ENCODE measurements around the gene CIAO2A. TPM values are rescaled to one million over a fixed set of nuclear protein-coding genes. Genes with fewer than 3 reads are reported as not detected.

The CIAO2A gene
- total and polyA plus RNA-seq, 2 donors from 2014 or later = 41.6 to 92.4 TPM

DNA sequence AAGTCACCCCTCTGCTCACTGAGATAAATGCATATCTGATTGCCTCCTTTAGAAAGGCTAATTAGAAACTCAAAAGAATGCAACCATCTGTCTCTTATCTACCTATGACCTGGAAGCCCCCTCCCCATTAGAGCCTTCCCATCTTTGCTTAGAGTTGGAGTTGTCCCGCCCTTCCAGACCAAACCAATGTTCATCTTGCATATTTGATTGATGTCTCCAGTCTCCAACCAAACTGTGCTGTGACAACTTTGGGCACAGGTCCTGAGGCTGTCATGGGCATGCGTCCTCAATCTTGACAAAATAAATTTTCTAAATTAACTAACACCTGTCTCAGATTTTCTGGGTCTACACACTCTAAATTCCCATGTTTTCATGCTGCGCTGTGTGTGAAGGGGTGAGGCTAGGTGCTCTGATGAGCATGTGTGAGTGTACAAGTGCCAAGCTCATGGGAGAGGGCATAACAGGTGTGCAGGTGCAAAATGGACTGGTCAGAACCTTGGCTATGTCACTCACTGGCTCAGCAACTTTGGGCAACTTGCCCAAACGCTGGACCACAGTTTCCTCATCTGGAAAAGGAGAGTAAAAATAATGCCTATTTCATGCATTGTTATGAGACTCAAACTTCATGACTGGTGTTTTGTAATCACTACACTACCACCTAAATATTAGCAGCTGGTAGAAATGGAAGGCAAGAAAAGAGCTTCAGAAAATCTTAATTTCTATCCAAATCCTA, 54.6 kb downstream of the CIAO2A start:
- no peaks in the 10 kb centered on the region for H3K9me3 ChIP-seq (ENCODE audit: control insufficient read depth in 2 of 3, insufficient read depth in 1 of 3, low read length in 3 of 3)
- DNase-seq (no peak), FAIRE-seq (no peak)
- no peak overlapping the region for H3K27ac ChIP-seq (ENCODE audit: low read depth in 2 of 2, low read length in 2 of 2)
- no peaks in the 10 kb centered on the region for H3K4me1 ChIP-seq (ENCODE audit: control insufficient read depth in 2 of 3, insufficient read depth in 2 of 3, low read depth in 1 of 3, low read length in 3 of 3)
- H3K27me3 ChIP-seq (ENCODE audit: control insufficient read depth, insufficient read depth, low read length) = no peaks in the 10 kb centered on the region
- no peak overlapping the region for H3K4me3 ChIP-seq (ENCODE audit: low read length in 3 of 3)
- no peak overlapping the region for H3K9ac ChIP-seq (ENCODE audit: low read length in 3 of 3)
- H3K36me3 ChIP-seq (ENCODE audit: control insufficient read depth in 2 of 3, insufficient read depth in 3 of 3, low read length in 3 of 3) = no peaks in the 10 kb centered on the region
- TF ChIP-seq, protein P1, sequence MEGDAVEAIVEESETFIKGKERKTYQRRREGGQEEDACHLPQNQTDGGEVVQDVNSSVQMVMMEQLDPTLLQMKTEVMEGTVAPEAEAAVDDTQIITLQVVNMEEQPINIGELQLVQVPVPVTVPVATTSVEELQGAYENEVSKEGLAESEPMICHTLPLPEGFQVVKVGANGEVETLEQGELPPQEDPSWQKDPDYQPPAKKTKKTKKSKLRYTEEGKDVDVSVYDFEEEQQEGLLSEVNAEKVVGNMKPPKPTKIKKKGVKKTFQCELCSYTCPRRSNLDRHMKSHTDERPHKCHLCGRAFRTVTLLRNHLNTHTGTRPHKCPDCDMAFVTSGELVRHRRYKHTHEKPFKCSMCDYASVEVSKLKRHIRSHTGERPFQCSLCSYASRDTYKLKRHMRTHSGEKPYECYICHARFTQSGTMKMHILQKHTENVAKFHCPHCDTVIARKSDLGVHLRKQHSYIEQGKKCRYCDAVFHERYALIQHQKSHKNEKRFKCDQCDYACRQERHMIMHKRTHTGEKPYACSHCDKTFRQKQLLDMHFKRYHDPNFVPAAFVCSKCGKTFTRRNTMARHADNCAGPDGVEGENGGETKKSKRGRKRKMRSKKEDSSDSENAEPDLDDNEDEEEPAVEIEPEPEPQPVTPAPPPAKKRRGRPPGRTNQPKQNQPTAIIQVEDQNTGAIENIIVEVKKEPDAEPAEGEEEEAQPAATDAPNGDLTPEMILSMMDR (IDR thresholded peaks at IDR 0.05; ENCODE audit: borderline replicate concordance, extremely low read depth, insufficient read depth) = no peak
- intact Hi-C loops (cut with DNase I) = loop anchor here (10.0 kb wide), 1 partner anchor 84 kb away; no protein-coding TSS in a partner anchor

- intact Hi-C loops (cut with DNase I) = loop anchor here (10.0 kb wide), 1 partner anchor 83 kb away; no protein-coding TSS in a partner anchor
- no peaks in the 10 kb centered on the region for H3K9me3 ChIP-seq (ENCODE audit: control insufficient read depth in 2 of 3, insufficient read depth in 1 of 3, low read length in 3 of 3)
- no peak for DNase-seq
- TF ChIP-seq, protein P1 (IDR thresholded peaks at IDR 0.05; ENCODE audit: borderline replicate concordance, extremely low read depth, insufficient read depth) = no peak
- H3K4me3 ChIP-seq (ENCODE audit: low read length in 3 of 3) = no peak overlapping the region
- H3K4me1 ChIP-seq (ENCODE audit: control insufficient read depth in 2 of 3, insufficient read depth in 2 of 3, low read depth in 1 of 3, low read length in 3 of 3) = no peaks in the 10 kb centered on the region
- no peak overlapping the region for H3K9ac ChIP-seq (ENCODE audit: low read length in 3 of 3)
- no peaks in the 10 kb centered on the region for H3K27me3 ChIP-seq (ENCODE audit: control insufficient read depth, insufficient read depth, low read length)
- H3K27ac ChIP-seq (ENCODE audit: low read depth in 2 of 2, low read length in 2 of 2) = no peak overlapping the region
- no peaks in the 10 kb centered on the region for H3K36me3 ChIP-seq (ENCODE audit: control insufficient read depth in 2 of 3, insufficient read depth in 3 of 3, low read length in 3 of 3)
- no peak for FAIRE-seq
Measured at GRCh38 chr15:64037966-64038365, 55.7 kb downstream of the CIAO2A start.

DNA sequence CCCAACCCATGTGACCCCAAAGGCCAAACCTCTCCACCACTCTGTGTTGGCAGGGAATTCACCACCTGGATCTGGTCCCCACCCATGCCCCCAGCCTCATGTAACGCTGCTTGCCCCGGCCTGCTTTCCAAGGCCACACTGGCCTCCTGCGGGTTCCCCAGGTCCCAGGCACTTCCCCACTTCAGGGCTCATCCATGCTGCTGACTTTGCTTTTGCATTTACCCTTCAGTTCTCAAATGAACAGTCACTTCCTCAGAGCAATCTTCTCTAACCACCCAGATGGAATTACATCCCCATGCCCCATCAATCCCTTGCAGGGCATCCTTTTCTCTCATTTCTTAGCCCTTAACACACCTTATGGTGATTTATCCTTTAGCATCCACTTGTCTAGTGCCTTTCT, 56.5 kb downstream of the CIAO2A start:
- Histone ChIP-seq H3K27me3 (ENCODE audit: control insufficient read depth, insufficient read depth, low read length) (no peaks in the 10 kb centered on the region), H3K4me3 (ENCODE audit: low read length in 3 of 3) (no peak overlapping the region), H3K9me3 (ENCODE audit: control insufficient read depth in 2 of 3, insufficient read depth in 1 of 3, low read length in 3 of 3) (no peaks in the 10 kb centered on the region), H3K4me1 (ENCODE audit: control insufficient read depth in 2 of 3, insufficient read depth in 2 of 3, low read depth in 1 of 3, low read length in 3 of 3) (no peaks in the 10 kb centered on the region), H3K27ac (ENCODE audit: low read depth in 2 of 2, low read length in 2 of 2) (no peak overlapping the region), H3K9ac (ENCODE audit: low read length in 3 of 3) (no peak overlapping the region), H3K36me3 (ENCODE audit: control insufficient read depth in 2 of 3, insufficient read depth in 3 of 3, low read length in 3 of 3) (no peaks in the 10 kb centered on the region)
- DNase-seq (no peak), FAIRE-seq (no peak)
- TF ChIP-seq, protein P1 (IDR thresholded peaks at IDR 0.05; ENCODE audit: borderline replicate concordance, extremely low read depth, insufficient read depth) = no peak
- intact Hi-C loops (cut with DNase I) = loop anchor here (10.0 kb wide), 1 partner anchor 82 kb away; no protein-coding TSS in a partner anchor

Measured in kidney (tissue), 14 donors.